Measurements from ENCODE around the gene ELOVL1.

ELOVL1 gene

DNA sequence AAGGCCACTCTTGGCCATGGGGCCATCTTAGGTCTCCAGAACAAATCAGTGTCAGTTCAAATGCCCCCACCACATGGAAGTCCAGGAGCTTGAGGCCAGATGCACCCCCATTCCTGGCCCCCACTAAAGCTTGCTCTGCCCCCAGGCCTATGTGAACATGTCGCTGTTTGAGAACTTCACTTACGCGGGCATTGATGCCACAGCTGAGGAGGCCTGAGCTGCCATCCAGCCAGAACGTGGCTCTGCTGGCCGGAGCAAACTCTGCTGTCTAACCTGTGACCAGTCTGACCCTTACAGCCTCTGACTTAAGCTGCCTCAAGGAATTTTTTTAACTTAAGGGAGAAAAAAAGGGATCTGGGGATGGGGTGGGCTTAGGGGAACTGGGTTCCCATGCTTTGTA, 45.3 kb downstream of the ELOVL1 start:
- DNase-seq = no peak

DNA sequence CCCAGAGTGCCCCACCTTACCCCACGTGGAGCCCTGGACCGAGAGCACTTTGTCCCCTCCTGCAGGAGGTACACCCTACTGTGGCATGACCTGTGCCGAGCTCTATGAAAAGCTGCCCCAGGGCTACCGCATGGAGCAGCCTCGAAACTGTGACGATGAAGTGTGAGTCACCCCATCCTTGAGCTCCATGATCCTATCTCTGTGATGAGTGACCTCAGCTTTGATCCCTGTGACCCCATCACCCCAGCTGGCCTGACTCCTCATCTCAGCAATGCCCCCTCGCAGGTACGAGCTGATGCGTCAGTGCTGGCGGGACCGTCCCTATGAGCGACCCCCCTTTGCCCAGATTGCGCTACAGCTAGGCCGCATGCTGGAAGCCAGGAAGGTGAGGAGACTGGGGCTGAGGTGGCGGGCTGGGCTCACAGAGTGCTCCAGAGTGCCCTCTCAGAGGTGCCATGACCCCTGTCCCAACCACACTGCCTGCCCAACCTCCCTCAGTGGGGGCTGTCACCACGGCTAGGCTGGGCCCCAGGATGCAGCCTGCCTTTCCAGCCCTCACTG, 46.4 kb downstream of the ELOVL1 start:
- DNase-seq = no peak

DNA sequence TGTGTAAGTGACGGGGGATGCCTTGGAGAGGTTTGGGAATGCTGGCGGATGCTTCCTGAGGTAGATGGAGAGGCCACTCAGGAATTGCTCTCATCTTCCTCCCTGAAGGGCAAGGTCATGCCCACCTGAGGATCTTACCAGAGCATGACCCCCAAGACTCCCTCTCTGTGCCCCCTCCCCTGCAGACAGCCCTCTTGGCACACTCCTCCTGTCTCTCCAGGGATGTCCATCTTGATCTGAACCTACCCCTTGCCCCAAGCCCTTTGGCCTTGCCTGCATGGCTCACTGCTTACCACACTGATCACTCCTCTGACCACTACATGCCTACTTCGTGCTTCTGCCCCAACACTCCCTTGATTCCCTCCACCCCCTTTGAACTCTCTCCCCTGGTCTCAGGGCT, 48.0 kb downstream of the ELOVL1 start:
- no peak for DNase-seq

DNA sequence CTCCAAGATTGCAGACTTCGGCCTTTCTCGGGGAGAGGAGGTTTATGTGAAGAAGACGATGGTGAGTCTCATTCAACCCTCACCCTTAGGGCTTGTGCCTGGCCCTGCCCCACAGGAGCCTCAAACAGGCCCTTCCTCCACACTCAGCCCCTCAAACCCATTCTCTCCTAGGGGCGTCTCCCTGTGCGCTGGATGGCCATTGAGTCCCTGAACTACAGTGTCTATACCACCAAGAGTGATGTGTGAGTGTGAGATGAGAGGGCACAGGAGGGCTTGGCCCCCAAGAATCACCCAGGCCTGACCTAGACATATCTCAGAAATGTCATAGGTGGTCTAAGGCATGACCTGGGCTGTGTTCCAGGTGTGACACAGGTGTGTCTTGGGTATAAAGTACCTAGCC, 48.5 kb downstream of the ELOVL1 start:
- no peak for DNase-seq

DNA sequence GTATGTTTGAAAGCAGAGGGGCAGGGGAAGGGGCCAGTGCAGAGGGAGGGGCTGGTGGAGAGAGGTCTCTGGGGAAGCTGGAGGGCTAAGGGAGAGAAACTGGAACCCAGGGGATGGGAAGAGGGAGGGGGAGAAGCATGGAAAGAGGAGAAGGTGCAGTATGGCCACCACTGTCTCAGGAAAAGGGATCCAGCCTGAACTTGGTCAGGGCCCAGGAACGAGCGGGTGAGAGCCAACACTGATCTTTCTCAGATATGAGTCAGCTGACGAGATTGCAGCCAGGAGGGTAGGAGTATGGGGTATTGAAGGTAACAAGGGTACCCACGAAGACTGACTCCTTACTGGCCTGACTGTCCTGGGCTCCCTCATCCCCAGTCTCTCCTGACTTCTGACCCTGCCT, 49.0 kb downstream of the ELOVL1 start:
- DNase-seq = no peak

DNA sequence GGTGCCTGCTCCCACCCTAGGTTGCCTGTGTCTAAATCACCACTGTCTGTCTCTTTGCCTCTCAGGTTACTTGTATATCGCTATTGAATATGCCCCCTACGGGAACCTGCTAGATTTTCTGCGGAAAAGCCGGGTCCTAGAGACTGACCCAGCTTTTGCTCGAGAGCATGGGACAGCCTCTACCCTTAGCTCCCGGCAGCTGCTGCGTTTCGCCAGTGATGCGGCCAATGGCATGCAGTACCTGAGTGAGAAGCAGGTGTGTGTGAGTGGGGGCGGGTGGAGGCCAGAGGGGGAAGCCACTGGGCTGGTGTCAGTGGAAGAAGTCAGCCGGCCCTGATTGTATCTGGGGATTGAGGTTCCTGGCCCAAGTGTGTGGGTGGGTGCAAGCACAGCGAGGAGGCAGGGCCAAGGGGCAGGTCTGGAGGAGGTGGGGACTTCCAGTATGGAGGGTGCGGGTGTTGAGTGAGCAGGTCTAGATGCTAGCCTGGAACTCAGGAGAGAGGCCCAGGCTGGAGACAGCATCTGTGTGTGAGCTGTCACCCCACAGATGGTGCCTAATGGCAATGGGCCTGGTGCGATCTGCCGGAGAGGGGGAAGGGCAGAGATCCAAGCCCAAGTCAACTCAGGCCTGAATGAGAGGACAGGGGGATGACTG, 49.9 kb downstream of the ELOVL1 start:
- DNase-seq = no peak

DNA sequence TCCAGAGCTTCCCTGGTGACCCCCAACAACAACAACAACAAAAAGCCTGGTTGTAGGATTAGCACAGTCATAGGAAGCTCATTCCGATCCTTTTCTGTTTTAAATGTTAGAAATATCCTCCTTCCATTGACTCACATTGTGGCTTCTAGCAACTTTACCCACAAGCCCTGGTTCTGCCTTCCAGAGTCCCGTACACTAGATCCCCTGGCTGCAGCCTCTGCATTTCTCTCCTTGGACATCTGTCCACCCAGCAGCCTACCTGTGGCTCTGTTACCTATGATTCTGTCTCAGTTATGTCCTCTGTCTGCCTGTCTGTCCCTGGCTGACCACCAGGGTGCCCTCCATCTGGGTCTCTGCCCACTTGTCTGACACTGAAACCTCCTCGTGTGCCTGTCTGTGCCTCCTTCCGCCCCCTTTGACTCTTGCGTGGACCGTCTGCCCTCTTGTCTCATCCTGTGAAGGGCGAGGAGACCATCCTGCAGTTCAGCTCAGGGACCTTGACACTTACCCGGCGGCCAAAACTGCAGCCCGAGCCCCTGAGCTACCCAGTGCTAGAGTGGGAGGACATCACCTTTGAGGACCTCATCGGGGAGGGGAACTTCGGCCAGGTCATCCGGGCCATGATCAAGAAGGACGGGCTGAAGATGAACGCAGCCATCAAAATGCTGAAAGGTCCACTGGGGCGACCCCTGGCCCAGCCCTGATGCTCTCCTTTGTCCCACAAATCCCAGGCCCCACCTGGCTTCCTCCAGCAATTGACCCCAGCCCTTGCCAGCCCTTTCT, 50.9 kb downstream of the ELOVL1 start:
- no peak for DNase-seq

DNA sequence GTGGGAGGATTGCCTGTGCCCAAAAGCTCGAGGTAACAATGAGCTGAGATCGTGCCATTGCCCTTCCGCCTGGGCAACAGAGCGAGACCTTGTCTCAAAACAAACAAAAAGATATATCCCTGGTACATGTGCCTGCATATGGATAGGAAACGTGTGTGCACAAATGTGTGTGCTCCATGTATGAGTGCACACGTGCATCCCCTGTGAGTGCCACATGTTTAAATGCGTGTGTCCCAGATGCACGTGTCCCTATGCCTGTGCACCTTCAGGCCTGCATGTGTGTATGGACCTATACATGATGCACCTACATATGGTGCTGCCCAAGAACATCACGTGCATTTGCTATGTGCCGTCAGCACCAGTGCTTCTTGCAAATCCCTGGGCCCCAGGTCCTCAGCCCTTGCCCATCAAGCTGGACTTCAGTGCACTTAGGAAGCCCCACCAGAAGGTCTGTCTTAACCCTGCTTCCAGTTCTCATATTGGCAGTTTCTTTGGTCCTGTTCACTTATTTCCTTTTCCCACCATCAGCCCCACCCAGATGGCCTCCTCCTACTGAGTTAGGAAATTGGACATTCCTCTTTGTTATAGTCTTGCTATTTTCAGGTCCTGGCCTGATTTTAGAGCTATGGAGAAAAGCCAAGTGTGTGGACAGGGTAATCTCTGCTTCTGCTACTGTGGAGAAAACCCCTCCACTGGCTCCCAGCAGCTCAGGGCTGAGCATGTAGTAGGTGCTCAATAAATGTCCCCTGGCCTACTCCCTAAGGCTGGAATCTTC, 51.7 kb downstream of the ELOVL1 start:
- DNase-seq = no peak

DNA sequence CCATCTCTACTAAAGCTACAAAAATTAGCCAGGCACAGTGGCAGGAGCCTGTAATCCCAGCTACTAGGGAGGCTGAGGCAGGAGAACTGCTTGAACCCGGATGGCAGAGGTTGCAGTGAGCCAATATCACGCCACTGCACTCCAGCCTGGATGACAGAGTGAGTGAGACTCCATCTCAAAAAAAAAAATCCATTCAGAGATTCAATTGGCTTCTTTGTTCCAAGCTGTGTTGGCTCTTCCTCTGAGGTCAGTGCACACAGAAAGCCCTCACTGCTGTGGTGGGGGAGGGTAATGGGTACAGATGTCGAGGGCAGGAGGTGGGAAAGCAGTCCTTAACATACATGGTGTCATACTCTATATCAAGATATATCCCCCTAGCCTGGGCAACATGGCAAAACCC, 52.3 kb downstream of the ELOVL1 start:
- no peak for DNase-seq

DNA sequence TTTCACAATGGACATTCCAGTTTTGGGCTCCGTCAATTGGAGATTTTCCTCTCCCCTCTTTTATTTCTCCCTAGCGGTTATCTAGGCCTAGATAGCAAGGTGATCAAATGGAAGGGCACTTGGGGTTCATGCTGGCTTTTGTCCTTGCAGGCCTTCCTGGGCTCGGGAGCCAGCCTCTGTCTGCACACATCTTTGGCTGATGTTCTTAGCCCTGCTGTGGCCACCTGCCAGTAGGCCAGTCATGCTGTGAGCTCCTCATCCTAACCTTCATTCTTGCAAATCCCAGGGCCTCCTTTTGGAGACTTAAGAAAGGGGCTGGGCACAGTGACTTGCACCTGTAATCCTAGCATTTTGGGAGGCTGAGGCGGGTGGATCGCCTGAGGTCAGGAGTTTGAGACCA, 53.6 kb downstream of the ELOVL1 start:
- no peak for DNase-seq

DNA sequence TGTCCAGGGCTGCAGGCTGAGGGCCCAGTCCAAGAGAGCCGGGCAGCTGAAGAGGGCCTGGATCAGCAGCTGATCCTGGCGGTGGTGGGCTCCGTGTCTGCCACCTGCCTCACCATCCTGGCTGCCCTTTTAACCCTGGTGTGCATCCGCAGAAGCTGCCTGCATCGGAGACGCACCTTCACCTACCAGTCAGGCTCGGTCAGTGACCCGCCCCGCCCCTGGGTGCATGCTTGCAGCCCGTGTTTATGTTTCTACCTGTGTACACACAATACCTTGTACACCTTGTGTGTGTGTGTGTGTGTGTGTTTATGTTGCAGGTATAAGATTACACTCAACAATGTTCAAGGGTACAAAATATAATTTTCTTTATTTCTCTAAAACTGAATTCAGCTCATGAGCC, 54.0 kb downstream of the ELOVL1 start:
- no peak for DNase-seq
